Neural progenitor cell (in vitro differentiated cells): ENCODE data around the gene CIB2. TPM values are rescaled to one million over a fixed set of nuclear protein-coding genes. Genes with fewer than 3 reads are reported as not detected.

Experiments used
- DNase-seq: peaks from one replicate; pipeline ENCODE4 v3.0.0-alpha.2; 2016; ENCODE audit warnings: low spot score
- H2AFZ ChIP-seq: fragments of 200-600 bp; sonication (generic); replicated peaks from 2 replicates; pipeline ENCODE4 v1.6.1; 2016; ENCODE audit warnings: antibody characterized with exemption
- H3F3A ChIP-seq: fragments of 200-600 bp; sonication (generic); 2 replicates; pipeline ENCODE4 v1.6.1; 2016; ENCODE audit warnings: antibody characterized with exemption, low read depth
- H3K27ac ChIP-seq: fragments of 200-600 bp; sonication (generic); 2 replicates; pipeline ENCODE4 v1.5.1; 2016; ENCODE audit warnings: mild to moderate bottlenecking
- H3K27me3 ChIP-seq: fragments of 200-600 bp; sonication (generic); 2 replicates; pipeline ENCODE4 v1.6.1; 2016; ENCODE audit warnings: mild to moderate bottlenecking, moderate library complexity
- H3K36me3 ChIP-seq: fragments of 200-600 bp; sonication (generic); 2 replicates; pipeline ENCODE4 v1.5.1; 2016
- H3K4me1 ChIP-seq: fragments of 200-600 bp; sonication (generic); 2 replicates; pipeline ENCODE4 v1.6.1; 2016; ENCODE audit warnings: mixed run types
- H3K4me2 ChIP-seq: fragments of 200-600 bp; sonication (generic); 2 replicates; pipeline ENCODE4 v1.6.1; 2016
- H3K4me3 ChIP-seq: fragments of 200-600 bp; sonication (generic); 2 replicates; pipeline ENCODE4 v1.5.1; 2016
- H3K79me2 ChIP-seq: fragments of 200-600 bp; sonication (generic); 2 replicates; pipeline ENCODE4 v1.6.1; 2016; ENCODE audit warnings: low read depth
- H3K9ac ChIP-seq: fragments of 200-600 bp; sonication (generic); 2 replicates; pipeline ENCODE4 v1.6.1; 2016
- H3K9me3 ChIP-seq: fragments of 200-600 bp; sonication (generic); 2 replicates; pipeline ENCODE4 v1.5.1; 2016; ENCODE audit warnings: low read depth
- H4K20me1 ChIP-seq: fragments of 200-600 bp; sonication (generic); 2 replicates; pipeline ENCODE4 v1.6.1; 2016; ENCODE audit warnings: low read depth
- H3K27ac Mint-ChIP-seq: 3 replicates; pipeline ENCODE4 v1.8.0; 2021; ENCODE audit warnings: mixed read lengths
- H3K27me3 Mint-ChIP-seq: 2 replicates; pipeline ENCODE4 v1.8.0; 2022; ENCODE audit warnings: low read depth, mild to moderate bottlenecking, inconsistent platforms, moderate library complexity, mixed read lengths; ENCODE audit not compliant: insufficient read depth
- H3K36me3 Mint-ChIP-seq: 3 replicates; pipeline ENCODE4 v1.8.0; 2021; ENCODE audit warnings: mixed read lengths
- H3K4me1 Mint-ChIP-seq: 3 replicates; pipeline ENCODE4 v1.8.0; 2021; ENCODE audit warnings: mixed read lengths
- H3K4me3 Mint-ChIP-seq: 3 replicates; pipeline ENCODE4 v1.8.0; 2021; ENCODE audit warnings: mild to moderate bottlenecking, moderate library complexity, mixed read lengths
- H3K9me3 Mint-ChIP-seq: 3 replicates; pipeline ENCODE4 v1.8.0; 2020; ENCODE audit warnings: mixed read lengths
- EZH2 ChIP-seq: fragments of 200-600 bp; sonication (generic); IDR thresholded peaks from 2 replicates; pipeline ENCODE4 v1.6.1; 2017; ENCODE audit warnings: antibody characterized with exemption, mild to moderate bottlenecking, moderate library complexity
- EZH2phosphoT487 ChIP-seq: fragments of 200-600 bp; sonication (generic); IDR thresholded peaks from 2 replicates; pipeline ENCODE4 v1.6.1; 2017; ENCODE audit warnings: antibody characterized with exemption
- total RNA-seq: library from RNA; depleted of rRNA; stranded (reverse); fragments of >200 nt; gene quantifications from 2 replicates; pipeline ENCODE4 v1.2.3, GENCODE V29; 2015; ENCODE audit warnings: low replicate concordance
- TF ChIP-seq, protein P1 (sequence below): fragments of 200-600 bp; sonication (generic); IDR thresholded peaks from 2 replicates; pipeline ENCODE4 v1.5.1; 2017; ENCODE audit warnings: antibody characterized with exemption, mild to moderate bottlenecking

CIB2 gene
- total RNA-seq, 1 donor from 2014 or later: 40.6 TPM

DNA sequence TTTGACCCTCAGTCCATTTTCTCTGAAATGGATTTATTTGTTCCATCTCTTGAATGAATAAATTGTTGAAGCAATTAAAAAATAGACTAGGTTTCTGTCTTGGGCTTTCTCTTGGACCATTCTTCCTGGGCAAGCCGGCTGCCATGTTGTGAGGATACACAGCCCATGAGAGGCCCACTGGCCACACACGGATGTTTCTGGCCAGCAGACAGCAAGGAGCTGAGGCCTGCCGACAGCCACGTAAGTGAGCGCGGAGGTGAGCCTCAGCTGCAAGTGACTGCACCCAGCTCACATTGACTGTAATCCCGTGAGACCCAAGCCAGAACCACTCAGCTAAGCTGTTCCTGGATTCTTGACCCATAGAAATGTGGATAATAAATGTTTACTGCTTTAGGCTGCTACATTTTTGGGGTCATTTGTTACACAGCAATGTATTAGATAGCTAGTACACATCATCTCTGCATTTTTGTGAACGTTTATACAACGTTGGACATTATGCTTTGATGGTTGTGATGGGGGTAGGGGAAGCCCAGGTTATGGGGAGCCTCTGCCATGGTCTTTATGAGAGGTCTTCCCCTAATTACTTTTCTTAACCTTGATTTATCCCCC is 40.7 kb upstream of the CIB2 start:
- H3K36me3 Mint-ChIP-seq: peaks cover 12% of the 10 kb centered on the region

DNA sequence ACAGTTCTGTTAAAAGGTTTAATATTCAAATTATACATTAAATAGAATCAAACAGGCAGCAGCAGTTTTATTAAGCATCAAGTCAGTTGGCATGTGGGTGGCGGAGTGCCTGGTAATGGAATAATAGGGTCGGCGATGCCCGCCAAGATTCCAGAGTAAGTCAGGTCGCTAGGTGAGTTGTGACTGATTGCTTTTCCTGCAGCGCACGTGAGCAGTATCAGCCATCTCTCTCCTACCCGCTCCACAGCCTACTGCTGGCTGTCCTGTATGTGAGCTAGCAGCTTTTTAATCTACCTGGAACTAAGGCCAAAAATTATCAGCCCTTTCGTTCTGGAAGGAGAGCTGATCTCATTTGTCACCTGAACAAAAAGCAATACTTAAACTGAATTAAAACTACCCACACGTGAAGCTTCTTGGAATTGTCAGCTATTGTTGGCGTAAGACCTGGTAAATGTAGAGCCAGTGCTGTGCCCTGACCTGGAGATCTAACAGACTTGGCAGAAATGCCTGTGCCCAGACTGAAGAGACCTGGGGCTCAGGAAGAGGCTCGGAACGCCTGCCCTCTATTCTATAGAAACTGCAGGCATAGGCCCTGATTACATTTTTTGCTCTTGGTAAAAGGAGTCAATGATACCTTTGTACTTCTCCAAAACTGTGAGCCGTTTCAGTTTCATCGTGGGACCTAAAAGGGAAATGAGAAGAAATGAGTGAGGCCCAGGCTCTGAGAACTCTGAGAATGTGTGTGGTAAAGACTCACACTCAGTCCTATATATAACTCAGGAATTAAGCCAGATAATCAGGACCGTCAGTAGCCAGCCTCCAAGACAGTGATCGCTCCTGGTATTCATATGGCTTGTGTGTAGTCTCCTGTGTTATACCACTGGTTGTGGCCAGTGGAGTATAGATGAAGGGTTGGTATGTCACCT is 39.9 kb upstream of the CIB2 start:
- no peak for DNase-seq
- H3K36me3 Mint-ChIP-seq: peaks cover 15% of the 10 kb centered on the region

More for the DNA sequence above, 40.7 kb upstream of the CIB2 start:
- Histone ChIP-seq H3K9ac (no peak overlapping the region), H4K20me1 (no peaks in the 10 kb centered on the region), H2AFZ (no peak overlapping the region), H3K4me2 (no peak overlapping the region), H3K27me3 (no peaks in the 10 kb centered on the region), H3F3A (no peaks in the 10 kb centered on the region), H3K27ac (no peak overlapping the region), H3K9me3 (no peaks in the 10 kb centered on the region), H3K36me3 (peaks cover 4% of the 10 kb centered on the region), H3K4me1 (no peaks in the 10 kb centered on the region), H3K79me2 (no peaks in the 10 kb centered on the region), H3K4me3 (no peak overlapping the region)
- Mint-ChIP-seq H3K27me3 (no peaks in the 10 kb centered on the region), H3K27ac (no peak overlapping the region), H3K4me1 (no peaks in the 10 kb centered on the region), H3K4me3 (no peak overlapping the region), H3K9me3 (no peaks in the 10 kb centered on the region)
- TF ChIP-seq, protein P1, sequence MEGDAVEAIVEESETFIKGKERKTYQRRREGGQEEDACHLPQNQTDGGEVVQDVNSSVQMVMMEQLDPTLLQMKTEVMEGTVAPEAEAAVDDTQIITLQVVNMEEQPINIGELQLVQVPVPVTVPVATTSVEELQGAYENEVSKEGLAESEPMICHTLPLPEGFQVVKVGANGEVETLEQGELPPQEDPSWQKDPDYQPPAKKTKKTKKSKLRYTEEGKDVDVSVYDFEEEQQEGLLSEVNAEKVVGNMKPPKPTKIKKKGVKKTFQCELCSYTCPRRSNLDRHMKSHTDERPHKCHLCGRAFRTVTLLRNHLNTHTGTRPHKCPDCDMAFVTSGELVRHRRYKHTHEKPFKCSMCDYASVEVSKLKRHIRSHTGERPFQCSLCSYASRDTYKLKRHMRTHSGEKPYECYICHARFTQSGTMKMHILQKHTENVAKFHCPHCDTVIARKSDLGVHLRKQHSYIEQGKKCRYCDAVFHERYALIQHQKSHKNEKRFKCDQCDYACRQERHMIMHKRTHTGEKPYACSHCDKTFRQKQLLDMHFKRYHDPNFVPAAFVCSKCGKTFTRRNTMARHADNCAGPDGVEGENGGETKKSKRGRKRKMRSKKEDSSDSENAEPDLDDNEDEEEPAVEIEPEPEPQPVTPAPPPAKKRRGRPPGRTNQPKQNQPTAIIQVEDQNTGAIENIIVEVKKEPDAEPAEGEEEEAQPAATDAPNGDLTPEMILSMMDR: no peak
- TF ChIP-seq EZH2 (no peak), EZH2phosphoT487 (no peak)
- DNase-seq: no peak

DNA sequence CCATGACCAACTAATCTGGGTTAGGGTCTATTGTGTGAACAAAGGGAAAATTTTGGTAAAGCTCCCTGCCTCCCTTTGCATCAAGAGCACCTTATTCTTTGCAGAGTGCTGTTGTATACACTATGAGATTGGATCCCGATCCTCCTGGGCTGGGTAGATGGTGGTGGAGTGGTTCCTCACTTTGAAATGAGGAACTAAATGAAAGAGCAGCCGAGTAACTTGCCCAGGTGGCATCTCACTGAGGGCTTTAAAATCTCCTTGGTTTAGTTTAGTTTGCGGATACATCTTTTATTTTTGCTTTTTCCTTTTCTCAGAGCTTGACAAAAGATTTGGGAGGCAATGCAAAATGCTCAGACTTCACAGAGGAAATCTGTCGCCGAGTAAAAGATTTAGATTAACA is 37.4 kb upstream of the CIB2 start:
- Mint-ChIP-seq H3K4me3 (no peak overlapping the region), H3K27me3 (no peaks in the 10 kb centered on the region), H3K36me3 (peaks cover 20% of the 10 kb centered on the region), H3K9me3 (no peaks in the 10 kb centered on the region), H3K27ac (no peak overlapping the region), H3K4me1 (no peaks in the 10 kb centered on the region)
- H4K20me1 ChIP-seq: no peaks in the 10 kb centered on the region
- H3K4me2 ChIP-seq: no peak overlapping the region
- H3F3A ChIP-seq: no peaks in the 10 kb centered on the region
- no peak for TF ChIP-seq EZH2phosphoT487
- TF ChIP-seq EZH2: no peak
- TF ChIP-seq, protein P1: no peak
- no peak overlapping the region for H3K4me3 ChIP-seq
- peaks cover 4% of the 10 kb centered on the region for H3K36me3 ChIP-seq
- H3K27ac ChIP-seq: no peak overlapping the region
- DNase-seq: no peak
- no peaks in the 10 kb centered on the region for H3K4me1 ChIP-seq
- no peaks in the 10 kb centered on the region for H3K9me3 ChIP-seq
- H3K79me2 ChIP-seq: no peaks in the 10 kb centered on the region
- no peaks in the 10 kb centered on the region for H3K27me3 ChIP-seq
- no peak overlapping the region for H2AFZ ChIP-seq
- no peak overlapping the region for H3K9ac ChIP-seq

More for the DNA sequence above, 39.9 kb upstream of the CIB2 start:
- Histone ChIP-seq H2AFZ (no peak overlapping the region), H3K9ac (no peak overlapping the region), H3K79me2 (no peaks in the 10 kb centered on the region), H3K27me3 (no peaks in the 10 kb centered on the region), H3K9me3 (no peaks in the 10 kb centered on the region), H3K4me2 (no peak overlapping the region), H4K20me1 (no peaks in the 10 kb centered on the region), H3K4me3 (no peak overlapping the region), H3K27ac (no peak overlapping the region), H3K4me1 (no peaks in the 10 kb centered on the region), H3K36me3 (peaks cover 4% of the 10 kb centered on the region), H3F3A (no peaks in the 10 kb centered on the region)
- TF ChIP-seq, protein P1: no peak
- no peak for TF ChIP-seq EZH2phosphoT487
- no peak for TF ChIP-seq EZH2
- H3K27ac Mint-ChIP-seq: no peak overlapping the region
- no peaks in the 10 kb centered on the region for H3K4me1 Mint-ChIP-seq
- no peak overlapping the region for H3K4me3 Mint-ChIP-seq
- H3K27me3 Mint-ChIP-seq: no peaks in the 10 kb centered on the region
- H3K9me3 Mint-ChIP-seq: no peaks in the 10 kb centered on the region
